K562 (cell line): Measurements from ENCODE around the gene GRAMD1B.

ENCODE experiments used
- CGGBP1 ChIP-seq: fragments of 250-450 bp; sonication (Bioruptor Pico); IDR thresholded peaks from 2 replicates; pipeline ENCODE4 v1.9.0; 2021; ENCODE audit warnings: mild to moderate bottlenecking
- CHD2 ChIP-seq: IDR thresholded peaks from 2 replicates; pipeline ENCODE4 v1.6.1; 2011; ENCODE audit warnings: low read depth, low read length
- CREBBP ChIP-seq: IDR thresholded peaks from one replicate; pipeline ENCODE4 v1.6.1; 2012; ENCODE audit warnings: low read depth, mild to moderate bottlenecking, control low read depth, inconsistent platforms, low read length
- CTCF ChIP-seq, 3 experiments: IDR thresholded peaks in 2 of 3; conservative IDR thresholded peaks in 1 of 3; 2 replicates each; pipeline ENCODE4 v1.5.1; 2011 to 2012; ENCODE audit warnings: low read length in 3 of 3, mild to moderate bottlenecking in 3 of 3, control low read depth in 2 of 3, improper control_type of control experiment in 1 of 3, inconsistent platforms in 1 of 3, low read depth in 1 of 3, mixed read lengths in 1 of 3, moderate library complexity in 1 of 3; ENCODE audit not compliant: insufficient read depth in 2 of 3
- DIDO1 ChIP-seq: fragments of 450-650 bp; IDR thresholded peaks from 2 replicates; pipeline ENCODE4 v1.6.1; 2016; ENCODE audit warnings: low read depth, missing biosample characterization, missing genetic modification characterization
- E2F6 ChIP-seq, 2 experiments: IDR thresholded peaks; 2 replicates each; pipeline ENCODE4 v1.6.1; 2011; ENCODE audit warnings: borderline replicate concordance in 1 of 2, control low read depth in 1 of 2, low read depth in 1 of 2, low read length in 1 of 2, mild to moderate bottlenecking in 1 of 2, mixed read lengths in 1 of 2, moderate library complexity in 1 of 2; ENCODE audit not compliant: insufficient read depth in 1 of 2, insufficient read length in 1 of 2, poor library complexity in 1 of 2, severe bottlenecking in 1 of 2; ENCODE audit errors: extremely low read depth in 1 of 2
- E4F1 ChIP-seq: fragments of 250-450 bp; sonication (Bioruptor Pico); IDR thresholded peaks from 2 replicates; pipeline ENCODE4 v1.5.0; 2021; ENCODE audit warnings: mild to moderate bottlenecking, borderline replicate concordance
- HBP1 ChIP-seq: fragments of 450-650 bp; formaldehyde crosslinking; IDR thresholded peaks from 2 replicates; pipeline ENCODE4 v1.4.0; 2022; ENCODE audit warnings: missing genetic modification characterization
- NFE2 ChIP-seq: IDR thresholded peaks from 2 replicates; pipeline ENCODE4 v1.6.1; 2014; ENCODE audit warnings: antibody characterized with exemption, low read depth
- PKNOX1 ChIP-seq: fragments of 450-650 bp; IDR thresholded peaks from 2 replicates; pipeline ENCODE4 v1.6.1; 2016
- SP1 ChIP-seq: sonication (generic); formaldehyde crosslinking; IDR thresholded peaks from 2 replicates; pipeline ENCODE4 v1.8.1; 2022; ENCODE audit warnings: mild to moderate bottlenecking, missing genetic modification reagents
- ZFX ChIP-seq: sonication (generic); formaldehyde crosslinking; IDR thresholded peaks from 2 replicates; pipeline ENCODE4 v1.8.0; 2022; ENCODE audit warnings: mild to moderate bottlenecking, missing genetic modification reagents, moderate library complexity
- ZNF140 ChIP-seq: fragments of 250-450 bp; sonication (Bioruptor Pico); IDR thresholded peaks from 2 replicates; pipeline ENCODE4 v1.8.0; 2021; ENCODE audit warnings: moderate library complexity, mild to moderate bottlenecking, inconsistent platforms
- ZNF75A ChIP-seq: fragments of 450-650 bp; formaldehyde crosslinking; IDR thresholded peaks from 2 replicates; pipeline ENCODE4 v1.4.0; 2020; ENCODE audit warnings: mild to moderate bottlenecking

- TF ChIP-seq DIDO1 (tag) (no peak), ZNF140 (CRISPR knock-in tag) (no peak), CHD2 (no peak), SP1 (CRISPR knock-in tag) (no peak), CGGBP1 (CRISPR knock-in tag) (no peak), ZNF75A (CRISPR knock-in tag) (no peak), NFE2 (no peak), ZFX (CRISPR knock-in tag) (no peak), CREBBP (no peak), CTCF (IDR thresholded peaks at IDR 0.05 in 2 of 3, conservative IDR thresholded peaks at IDR 0.05 in 1 of 3; ENCODE audit: insufficient read depth in 2 of 3, low read depth in 1 of 3, low read length in 3 of 3) (no peak), E2F6 (IDR thresholded peaks at IDR 0.05; ENCODE audit: borderline replicate concordance in 1 of 2, extremely low read depth in 1 of 2, insufficient read depth in 1 of 2, insufficient read length in 1 of 2, low read depth in 1 of 2, low read length in 1 of 2, poor library complexity in 1 of 2, severe bottlenecking in 1 of 2) (no peak), E4F1 (no peak), HBP1 (CRISPR knock-in tag) (no peak), PKNOX1 (no peak)
These were observed 242.5 kb downstream of the GRAMD1B start for GRCh38 chr11:123672568-123672967.
